ENCODE data around the gene PPP2R2C.

PPP2R2C gene

DNA sequence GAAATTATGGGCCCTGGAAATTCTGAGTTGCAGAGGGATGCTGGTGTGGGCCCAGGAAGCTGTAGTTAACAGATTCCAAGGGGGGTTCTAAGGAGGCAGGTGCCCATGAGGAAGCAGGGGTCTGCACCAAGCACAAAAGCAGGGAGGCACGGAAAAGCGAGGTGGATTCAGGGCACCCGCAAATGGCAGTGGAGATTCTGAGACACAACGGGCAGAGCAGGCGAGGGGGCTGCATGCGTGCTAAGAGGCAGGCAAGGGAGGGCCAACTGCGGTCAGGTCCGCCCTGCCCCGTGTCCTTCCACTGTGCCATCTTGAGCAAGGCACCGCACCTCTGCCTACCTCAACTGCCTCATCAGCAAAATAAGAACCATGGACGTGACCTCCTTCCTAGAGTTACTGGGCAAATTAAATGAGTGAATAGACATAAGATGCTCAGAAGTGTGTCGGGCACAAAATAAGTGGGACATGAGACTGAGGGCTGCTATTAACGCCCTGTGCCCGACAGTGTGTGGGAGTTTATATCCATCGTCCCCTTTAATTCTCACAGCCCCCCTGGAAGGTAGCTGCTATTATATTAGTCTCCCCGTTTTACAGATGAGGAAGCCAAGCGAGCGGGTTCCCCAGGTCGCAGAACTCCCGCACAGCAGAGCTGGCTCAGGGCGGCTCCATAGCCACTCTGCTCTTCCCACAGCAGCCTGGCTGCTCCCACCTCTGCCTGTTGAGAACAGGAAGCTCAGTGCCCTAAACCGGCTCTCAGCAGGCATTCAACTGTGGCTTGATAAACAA, 67.6 kb downstream of the PPP2R2C start:
- FAIRE-seq (no peak), DNase-seq (ENCODE audit: insufficient read length, low spot score) (no peak)
- TF ChIP-seq, protein P1, sequence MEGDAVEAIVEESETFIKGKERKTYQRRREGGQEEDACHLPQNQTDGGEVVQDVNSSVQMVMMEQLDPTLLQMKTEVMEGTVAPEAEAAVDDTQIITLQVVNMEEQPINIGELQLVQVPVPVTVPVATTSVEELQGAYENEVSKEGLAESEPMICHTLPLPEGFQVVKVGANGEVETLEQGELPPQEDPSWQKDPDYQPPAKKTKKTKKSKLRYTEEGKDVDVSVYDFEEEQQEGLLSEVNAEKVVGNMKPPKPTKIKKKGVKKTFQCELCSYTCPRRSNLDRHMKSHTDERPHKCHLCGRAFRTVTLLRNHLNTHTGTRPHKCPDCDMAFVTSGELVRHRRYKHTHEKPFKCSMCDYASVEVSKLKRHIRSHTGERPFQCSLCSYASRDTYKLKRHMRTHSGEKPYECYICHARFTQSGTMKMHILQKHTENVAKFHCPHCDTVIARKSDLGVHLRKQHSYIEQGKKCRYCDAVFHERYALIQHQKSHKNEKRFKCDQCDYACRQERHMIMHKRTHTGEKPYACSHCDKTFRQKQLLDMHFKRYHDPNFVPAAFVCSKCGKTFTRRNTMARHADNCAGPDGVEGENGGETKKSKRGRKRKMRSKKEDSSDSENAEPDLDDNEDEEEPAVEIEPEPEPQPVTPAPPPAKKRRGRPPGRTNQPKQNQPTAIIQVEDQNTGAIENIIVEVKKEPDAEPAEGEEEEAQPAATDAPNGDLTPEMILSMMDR (IDR thresholded peaks at IDR 0.05; ENCODE audit: insufficient read depth, missing control alignments): no peak

DNA sequence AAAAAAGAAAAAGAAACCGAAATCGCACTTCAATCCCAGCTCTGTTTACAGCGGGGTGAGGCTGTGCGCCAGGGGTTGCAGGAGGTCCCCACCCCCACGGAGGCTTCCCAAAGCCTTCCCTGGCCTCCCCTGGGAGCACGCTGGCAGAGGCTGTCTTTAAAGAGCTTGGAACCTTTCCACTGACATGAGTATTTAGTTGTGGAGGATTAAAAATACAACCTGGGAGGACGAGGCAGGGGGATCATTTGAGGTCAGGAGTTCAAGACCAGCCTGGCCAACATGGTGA, 69.1 kb downstream of the PPP2R2C start:
- no peak for FAIRE-seq
- TF ChIP-seq, protein P1 (IDR thresholded peaks at IDR 0.05; ENCODE audit: insufficient read depth, missing control alignments): no peak
- DNase-seq (ENCODE audit: insufficient read length, low spot score): no peak

DNA sequence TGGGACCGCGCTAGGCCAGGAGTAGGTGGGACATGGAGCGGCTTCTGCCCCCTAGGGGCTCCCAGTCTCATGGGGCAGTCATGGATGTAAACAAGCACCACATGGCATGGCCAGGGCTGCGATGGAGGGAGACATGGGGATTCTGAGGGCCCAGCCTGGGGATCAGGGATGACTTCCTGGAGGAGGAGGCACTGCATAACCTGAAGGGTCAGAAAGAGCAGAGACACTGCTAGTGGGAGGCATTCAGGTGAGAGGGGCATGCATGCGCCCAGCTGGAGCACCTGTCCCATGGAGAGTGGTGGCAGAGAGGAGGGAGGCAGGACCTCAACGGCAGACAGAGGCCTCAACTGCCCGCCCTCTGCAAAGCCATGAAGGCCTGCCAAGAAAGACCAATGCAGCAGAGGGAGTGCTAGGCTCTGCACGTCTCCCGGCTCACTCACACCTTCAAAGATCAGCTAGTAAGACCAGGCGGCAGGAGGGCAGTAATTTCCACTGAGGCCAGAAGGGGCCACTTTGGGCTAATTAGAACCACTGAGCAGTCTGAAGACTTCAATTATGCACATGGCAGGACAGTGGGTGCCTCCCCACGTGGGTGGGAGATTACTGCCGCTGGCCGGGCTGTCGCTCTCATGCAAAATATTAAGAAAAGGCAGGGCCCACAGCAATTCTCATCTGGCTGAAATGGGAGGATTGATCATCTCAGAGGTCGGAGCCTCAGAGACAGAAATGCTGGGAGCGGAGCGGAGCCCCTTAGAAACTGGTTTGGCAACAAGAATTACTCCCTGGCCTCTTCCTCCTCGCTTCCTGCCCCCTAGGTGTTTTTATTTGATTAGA, 69.6 kb downstream of the PPP2R2C start:
- no peak for FAIRE-seq
- TF ChIP-seq, protein P1 (IDR thresholded peaks at IDR 0.05; ENCODE audit: insufficient read depth, missing control alignments): peak; percentile 16
- DNase-seq (ENCODE audit: insufficient read length, low spot score): no peak

DNA sequence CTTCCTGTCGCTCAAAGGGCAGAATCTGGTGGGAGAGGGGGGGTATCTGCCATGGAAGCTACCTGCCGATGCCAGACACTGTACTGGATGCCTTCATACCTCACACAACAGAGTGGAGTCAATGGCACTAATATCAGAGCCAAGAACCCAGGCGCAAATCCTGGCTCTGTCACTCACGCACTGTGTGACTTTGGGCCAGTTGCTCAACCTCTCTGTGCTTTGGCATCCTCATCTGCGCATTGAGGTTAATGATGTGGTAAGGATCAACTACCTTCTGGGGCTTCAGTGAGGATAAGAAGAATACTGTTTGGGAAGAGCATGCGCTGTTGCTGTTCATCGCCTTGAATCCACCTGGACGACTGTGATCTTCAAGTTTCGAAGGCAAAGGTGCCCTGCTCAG, 70.6 kb downstream of the PPP2R2C start:
- TF ChIP-seq, protein P1 (IDR thresholded peaks at IDR 0.05; ENCODE audit: insufficient read depth, missing control alignments): no peak
- DNase-seq (ENCODE audit: insufficient read length, low spot score): no peak
- no peak for FAIRE-seq

DNA sequence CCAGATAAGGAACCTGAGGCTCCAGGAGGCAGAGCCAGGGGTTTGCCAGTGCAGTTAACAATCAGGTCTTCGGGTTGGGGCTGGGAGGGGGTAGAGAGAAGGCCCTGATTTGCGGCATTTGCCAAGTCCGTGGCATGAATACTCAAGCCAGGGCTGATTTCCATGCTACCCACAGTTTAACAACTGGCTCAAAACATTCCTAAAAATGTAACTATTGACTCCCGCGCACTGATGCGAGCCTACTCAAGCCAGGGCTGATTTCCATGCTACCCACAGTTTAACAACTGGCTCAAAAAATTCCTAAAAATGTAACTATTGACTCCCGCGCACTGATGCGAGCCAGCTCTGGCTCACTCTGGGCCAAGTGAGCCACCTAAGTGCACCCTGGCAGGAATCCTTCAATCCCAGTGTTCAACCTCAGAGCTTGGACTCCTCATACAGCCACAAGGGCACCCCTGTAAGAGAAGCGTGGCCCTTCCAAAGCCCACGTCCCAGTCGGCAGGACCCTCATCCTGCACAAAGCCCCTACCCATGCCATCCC, 75.6 kb downstream of the PPP2R2C start:
- FAIRE-seq (no peak), DNase-seq (ENCODE audit: insufficient read length, low spot score) (no peak)
- TF ChIP-seq, protein P1 (IDR thresholded peaks at IDR 0.05; ENCODE audit: insufficient read depth, missing control alignments): no peak

DNA sequence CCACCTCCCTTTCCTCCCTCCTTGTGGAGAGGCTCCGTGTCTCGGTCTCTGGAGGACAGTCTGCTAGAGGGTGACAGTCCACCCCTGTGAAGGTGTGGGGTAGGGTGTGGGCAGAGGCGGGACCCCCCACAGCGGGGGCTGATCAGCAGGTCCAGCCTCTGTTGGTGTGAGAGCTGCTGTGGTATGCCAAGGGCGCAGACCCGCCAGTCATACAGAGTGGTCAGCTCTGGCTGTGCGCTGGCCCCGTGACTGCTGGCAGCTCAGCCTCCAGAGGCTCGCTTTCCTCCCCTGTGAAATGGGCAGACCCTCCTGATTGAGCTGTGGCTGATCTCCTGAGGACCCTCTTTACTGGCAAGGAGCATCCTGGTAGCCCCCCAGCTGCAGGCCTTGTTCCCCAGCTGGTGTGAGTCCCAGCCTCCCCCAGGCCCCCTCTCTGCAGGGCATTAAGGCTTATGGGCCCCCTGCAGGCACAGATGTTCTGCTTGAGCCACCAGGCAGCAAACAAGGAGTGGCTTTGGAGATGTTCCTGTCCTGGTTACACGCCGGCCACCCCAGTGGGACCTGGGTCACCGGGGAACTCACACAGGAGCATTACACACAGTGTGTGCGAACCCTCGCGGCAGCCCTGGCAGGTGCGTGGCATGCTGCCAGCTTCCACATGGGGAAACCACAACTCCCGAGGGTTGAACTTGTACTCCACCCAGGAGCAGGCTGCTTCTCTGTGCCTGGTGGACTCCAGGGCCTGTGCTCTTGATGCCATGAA, 76.8 kb downstream of the PPP2R2C start:
- FAIRE-seq: no peak
- TF ChIP-seq, protein P1 (IDR thresholded peaks at IDR 0.05; ENCODE audit: insufficient read depth, missing control alignments): no peak
- no peak for DNase-seq (ENCODE audit: insufficient read length, low spot score)

Measured in D721Med (cell line).